ENCODE measurements around the gene MYBBP1A.

- no peak for TF ChIP-seq GATA2 (IDR thresholded peaks at IDR 0.05; ENCODE audit: low read depth, low read length)
- no peak for TF ChIP-seq GATA3 (IDR thresholded peaks at IDR 0.05; ENCODE audit: low read depth, low read length)
Measured at GRCh38 chr17:4509923-4510617, 45.1 kb downstream of the MYBBP1A start.

Measured in SH-SY5Y (cell line).